Peyer's patch (tissue), 4 donors: ENCODE data around the gene TFIP11.

ENCODE experiments used
- POLR2A ChIP-seq, 2 donors: fragments of 450-650 bp; IDR thresholded peaks; one replicate each; pipeline ENCODE4 v1.5.1; 2017; ENCODE audit warnings: antibody characterized with exemption in 2 of 2, mild to moderate bottlenecking in 2 of 2, moderate library complexity in 2 of 2
- TF ChIP-seq, protein P1 (sequence below), 6 experiments: fragments of 450-650 bp in 4 of 6; fragments of 200-600 bp in 2 of 6; sonication (generic) in 1 of 6; IDR thresholded peaks; one replicate each; pipeline ENCODE4 v1.5.1; 2017 to 2019; ENCODE audit warnings: antibody characterized with exemption in 6 of 6, mild to moderate bottlenecking in 3 of 6, moderate library complexity in 1 of 6

DNA sequence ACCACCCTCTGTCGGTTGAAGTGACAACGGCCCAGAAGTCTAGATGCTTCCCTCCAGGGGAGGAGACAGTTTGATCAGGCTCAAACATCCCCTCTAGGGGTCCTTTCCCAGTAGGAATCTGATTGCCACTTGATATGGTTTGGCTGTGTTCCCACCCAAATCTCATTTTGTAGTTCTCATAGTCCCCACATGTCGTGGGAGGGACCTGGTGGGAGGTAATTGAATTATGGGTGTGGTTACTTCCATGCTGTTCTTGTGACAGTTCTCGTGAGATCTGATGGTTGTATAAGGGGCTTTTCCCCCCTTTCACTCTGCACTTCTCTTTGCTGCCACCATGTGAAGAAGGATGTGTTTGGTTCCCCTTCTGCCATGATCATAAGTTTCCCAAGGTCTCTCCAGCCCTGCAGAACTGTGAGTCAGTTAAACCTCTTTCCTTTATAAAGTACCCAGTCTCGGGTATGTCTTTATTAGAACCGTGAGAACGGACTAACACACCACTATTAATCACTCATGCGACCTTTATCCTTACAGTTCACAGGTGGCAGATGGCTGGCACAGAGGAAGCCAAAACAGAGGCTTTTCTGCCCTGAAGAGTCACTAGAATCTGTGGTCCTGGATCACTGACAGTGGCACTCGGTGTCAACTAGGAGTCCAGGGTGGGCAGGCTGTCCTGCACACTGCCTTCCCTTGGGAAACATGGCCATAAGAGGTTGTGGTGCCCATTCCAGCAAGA is 61.7 kb downstream of the TFIP11 start:
- TF ChIP-seq, protein P1, sequence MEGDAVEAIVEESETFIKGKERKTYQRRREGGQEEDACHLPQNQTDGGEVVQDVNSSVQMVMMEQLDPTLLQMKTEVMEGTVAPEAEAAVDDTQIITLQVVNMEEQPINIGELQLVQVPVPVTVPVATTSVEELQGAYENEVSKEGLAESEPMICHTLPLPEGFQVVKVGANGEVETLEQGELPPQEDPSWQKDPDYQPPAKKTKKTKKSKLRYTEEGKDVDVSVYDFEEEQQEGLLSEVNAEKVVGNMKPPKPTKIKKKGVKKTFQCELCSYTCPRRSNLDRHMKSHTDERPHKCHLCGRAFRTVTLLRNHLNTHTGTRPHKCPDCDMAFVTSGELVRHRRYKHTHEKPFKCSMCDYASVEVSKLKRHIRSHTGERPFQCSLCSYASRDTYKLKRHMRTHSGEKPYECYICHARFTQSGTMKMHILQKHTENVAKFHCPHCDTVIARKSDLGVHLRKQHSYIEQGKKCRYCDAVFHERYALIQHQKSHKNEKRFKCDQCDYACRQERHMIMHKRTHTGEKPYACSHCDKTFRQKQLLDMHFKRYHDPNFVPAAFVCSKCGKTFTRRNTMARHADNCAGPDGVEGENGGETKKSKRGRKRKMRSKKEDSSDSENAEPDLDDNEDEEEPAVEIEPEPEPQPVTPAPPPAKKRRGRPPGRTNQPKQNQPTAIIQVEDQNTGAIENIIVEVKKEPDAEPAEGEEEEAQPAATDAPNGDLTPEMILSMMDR (IDR thresholded peaks at IDR 0.05), result no peak
- TF ChIP-seq POLR2A (IDR thresholded peaks at IDR 0.05), result no peak
